GM12878 (cell line): ENCODE measurements around the gene RAD51AP1. TPM values are rescaled to one million over a fixed set of nuclear protein-coding genes. Genes with fewer than 3 reads are reported as not detected.

Experiments
- ATAC-seq: fragments of 200-7000 bp; cut with Tn5 transposase; 3 replicates; pipeline ENCODE4 v1.9.1; 2020; ENCODE audit warnings: mild to moderate bottlenecking, moderate library complexity
- BruUV-seq: library from RNA; stranded (reverse); fragments of 400-500 nt; replicated peaks from 2 replicates; lab custom pipeline; 2021; lab: Mats Ljungman, UMichigan
- CTCF ChIA-PET: fragments of 300-600 bp; sonication (Branson Sonifier 250); formaldehyde crosslinking; extraction: SDS; loops from one replicate; lab custom pipeline; 2021; ENCODE audit warnings: inconsistent platforms; lab: Yijun Ruan, JAX
- POLR2A ChIA-PET: fragments of 350-600 bp; formaldehyde crosslinking; extraction: SDS; loops from one replicate; lab custom pipeline; 2021; ENCODE audit warnings: inconsistent platforms; lab: Charles Lee
- RAD21 ChIA-PET: fragments of 300-600 bp; sonication (Branson Sonifier 250); formaldehyde crosslinking; loops from one replicate; lab custom pipeline; 2023; ENCODE audit warnings: antibody characterized with exemption; ENCODE audit not compliant: unreplicated experiment; lab: Charles Lee
- SMC1A ChIA-PET: fragments of 300-600 bp; sonication (Branson Sonifier 250); formaldehyde crosslinking; loops from one replicate; lab custom pipeline; 2023; ENCODE audit not compliant: unreplicated experiment, uncharacterized antibody; lab: Charles Lee
- DNase-seq: peaks from one replicate; pipeline ENCODE4 v3.0.0-alpha.2; 2011; ENCODE audit warnings: low read depth, low spot score
- FAIRE-seq: peaks from 3 replicates; lab custom pipeline; 2011; peaks lifted over from hg19 to GRCh38; lab: Jason Lieb, UNC
- H2AFZ ChIP-seq: 2 replicates; pipeline ENCODE4 v1.6.0; 2011; ENCODE audit warnings: low read depth, low read length, control low read depth; ENCODE audit not compliant: control insufficient read depth
- H3K27ac ChIP-seq: 2 replicates; pipeline ENCODE4 v1.5.1; 2011; ENCODE audit warnings: control low read depth; ENCODE audit not compliant: control insufficient read depth, insufficient read depth
- H3K27me3 ChIP-seq, 2 experiments: replicated peaks in 1 of 2; 2 replicates each; pipeline versions ENCODE4 v1.6.0 to v1.6.1; 2011; ENCODE audit warnings: low read length in 1 of 2; ENCODE audit not compliant: control insufficient read depth in 2 of 2, insufficient read depth in 2 of 2
- H3K36me3 ChIP-seq, 2 experiments: 2 replicates each; pipeline ENCODE4 v1.5.1; 2011; ENCODE audit warnings: low read length in 1 of 2; ENCODE audit not compliant: control insufficient read depth in 2 of 2, insufficient read depth in 2 of 2
- H3K4me1 ChIP-seq: 2 replicates; pipeline ENCODE4 v1.6.1; 2011; ENCODE audit warnings: mild to moderate bottlenecking, low read length, moderate library complexity, mixed read lengths; ENCODE audit not compliant: control insufficient read depth, insufficient read depth
- H3K4me2 ChIP-seq: 2 replicates; pipeline ENCODE4 v1.6.0; 2011; ENCODE audit warnings: control low read depth; ENCODE audit not compliant: control insufficient read depth, insufficient read depth
- H3K4me3 ChIP-seq: fragments of 200-600 bp; sonication (generic); 2 replicates; pipeline ENCODE4 v1.5.1; 2016
- H3K79me2 ChIP-seq: 2 replicates; pipeline ENCODE4 v1.6.0; 2011; ENCODE audit warnings: low read length; ENCODE audit not compliant: control insufficient read depth, insufficient read depth
- H3K9ac ChIP-seq: 2 replicates; pipeline ENCODE4 v1.8.0; 2011; ENCODE audit warnings: low read length, control low read depth, mixed read lengths; ENCODE audit not compliant: control insufficient read depth, insufficient read depth
- H3K9me3 ChIP-seq: replicated peaks from 3 replicates; pipeline ENCODE4 v1.5.1; 2011; ENCODE audit warnings: mild to moderate bottlenecking, low read length; ENCODE audit not compliant: control insufficient read depth, insufficient read depth
- H4K20me1 ChIP-seq: 2 replicates; pipeline ENCODE4 v1.6.0; 2011; ENCODE audit not compliant: control insufficient read depth, insufficient read depth
- BMI1 ChIP-seq: fragments of 450-650 bp; IDR thresholded peaks from 2 replicates; pipeline ENCODE4 v1.6.1; 2016; ENCODE audit warnings: mild to moderate bottlenecking, moderate library complexity, borderline replicate concordance
- CHD4 ChIP-seq: fragments of 200-600 bp; sonication (generic); IDR thresholded peaks from 2 replicates; pipeline ENCODE4 v1.6.1; 2016; ENCODE audit warnings: mild to moderate bottlenecking
- DPF2 ChIP-seq: fragments of 450-650 bp; IDR thresholded peaks from 2 replicates; pipeline ENCODE4 v1.6.1; 2017; ENCODE audit warnings: mild to moderate bottlenecking
- FOS ChIP-seq: IDR thresholded peaks from 3 replicates; pipeline ENCODE4 v1.6.1; 2011; ENCODE audit warnings: borderline replicate concordance; ENCODE audit not compliant: insufficient read length; ENCODE audit errors: extremely low read depth
- HDAC2 ChIP-seq: fragments of 200-600 bp; sonication (generic); IDR thresholded peaks from 2 replicates; pipeline ENCODE4 v1.6.1; 2017
- IRF3 ChIP-seq: fragments of 450-650 bp; IDR thresholded peaks from 2 replicates; pipeline ENCODE4 v1.6.1; 2014; ENCODE audit warnings: mild to moderate bottlenecking
- KDM1A ChIP-seq: fragments of 200-600 bp; sonication (generic); IDR thresholded peaks from 2 replicates; pipeline ENCODE4 v1.6.1; 2016; ENCODE audit warnings: borderline replicate concordance
- MYC ChIP-seq: IDR thresholded peaks from 2 replicates; pipeline ENCODE4 v1.6.1; 2011; ENCODE audit warnings: mild to moderate bottlenecking, low read length, moderate library complexity, inconsistent platforms; ENCODE audit not compliant: insufficient read depth, insufficient replicate concordance, insufficient read length, severe bottlenecking
- PML ChIP-seq: IDR thresholded peaks from 2 replicates; pipeline ENCODE4 v1.6.1; 2012; ENCODE audit warnings: low read length, inconsistent platforms
- SMARCA5 ChIP-seq: fragments of 450-650 bp; IDR thresholded peaks from 2 replicates; pipeline ENCODE4 v1.6.1; 2017; ENCODE audit warnings: mild to moderate bottlenecking
- STAT1 ChIP-seq: fragments of 450-650 bp; conservative IDR thresholded peaks from 2 replicates; pipeline ENCODE4 v1.6.1; 2014; ENCODE audit warnings: antibody characterized with exemption, mild to moderate bottlenecking
- STAT3 ChIP-seq: IDR thresholded peaks from 2 replicates; pipeline ENCODE4 v1.6.1; 2011; ENCODE audit warnings: low read depth, low read length, improper control_type of control experiment
- SUZ12 ChIP-seq: fragments of 200-600 bp; sonication (generic); IDR thresholded peaks from one replicate; pipeline ENCODE4 v1.6.1; 2018; ENCODE audit warnings: antibody characterized with exemption, mild to moderate bottlenecking; ENCODE audit not compliant: unreplicated experiment
- TCF7 ChIP-seq: IDR thresholded peaks from 2 replicates; pipeline ENCODE4 v1.6.1; 2014; ENCODE audit warnings: antibody characterized with exemption, borderline replicate concordance
- YY1 ChIP-seq: IDR thresholded peaks from 2 replicates; pipeline ENCODE4 v1.6.1; 2011; ENCODE audit warnings: low read depth, mild to moderate bottlenecking, low read length
- ZNF384 ChIP-seq: IDR thresholded peaks from 2 replicates; pipeline ENCODE4 v1.6.1; 2012; ENCODE audit warnings: low read depth, mild to moderate bottlenecking, low read length, improper control_type of control experiment, borderline replicate concordance
- WGBS: methylation state at CpG from one replicate; pipeline ENCODE4 v1.1.6; 2016; ENCODE audit warnings: low lambda C conversion rate; ENCODE audit not compliant: insufficient replicate concordance, insufficient coverage; ENCODE audit errors: missing lambda C conversion rate; 5-methylcytosine and 5-hydroxymethylcytosine counted together
- in situ Hi-C: fragments of 300-500 bp; cut with MboI; formaldehyde crosslinking; loops from 9 replicates; pipeline ENCODE4 v1.14.3; 2018; ENCODE audit warnings: mixed read lengths
- intact Hi-C: fragments of 100-400 bp; cut with micrococcal nuclease; formaldehyde crosslinking; loops from one replicate; pipeline ENCODE4 v1.14.2; 2022; ENCODE audit not compliant: unreplicated experiment
- polyA plus RNA-seq, 11 experiments: library from polyadenylated mRNA; depleted of rRNA in 4 of 11; unstranded in 6 of 11; stranded (reverse) in 5 of 11; fragments of >200 nt; fragmentation: Nextera tagmentation in 4 of 11; fragmentation: Illumina TruSeq in 1 of 11; extraction: Ambion mirVana in 4 of 11; extraction: Trizol in 1 of 11; gene quantifications; 1 replicate in 1 of 11; 2 replicates in 10 of 11; pipeline versions ENCODE4 v1.2.1 to v1.2.3, GENCODE V29; 2011 to 2016; ENCODE audit warnings: inconsistent platforms in 2 of 11, missing spikeins in 2 of 11, low read depth in 1 of 11
- total RNA-seq, 4 experiments: library from RNA; depleted of rRNA in 3 of 4; stranded (reverse); fragments of >200 nt in 3 of 4; fragmentation: Illumina TruSeq in 1 of 4; extraction: Trizol in 1 of 4; gene quantifications; 2 replicates each; pipeline versions ENCODE4 v1.2.1 to v1.2.3, GENCODE V29; 2013 to 2021
- TF ChIP-seq, protein P1 (sequence below): fragments of 450-650 bp; conservative IDR thresholded peaks from 2 replicates; pipeline ENCODE4 v1.6.1; 2017; ENCODE audit warnings: mild to moderate bottlenecking, moderate library complexity
- TF ChIP-seq, protein P2 (sequence below): IDR thresholded peaks from 2 replicates; pipeline ENCODE4 v1.6.1; 2011; ENCODE audit warnings: low read depth, low read length, improper control_type of control experiment, borderline replicate concordance

Gene RAD51AP1
- total and polyA plus RNA-seq, 10 of the 15 experiments (the other 5 are each of a cell fraction or from before 2014, with no cell fraction given), result 22.3 to 86.0 (median 50.9) TPM

GRCh38 chr12:4584281-4584680 lies 45.6 kb downstream of the RAD51AP1 start:
- Histone ChIP-seq H3K9ac (no peak overlapping the region), H3K9me3 (no peaks in the 10 kb centered on the region), H3K27me3 (no peaks in the 10 kb centered on the region), H2AFZ (no peak overlapping the region), H3K4me3 (no peak overlapping the region), H4K20me1 (no peaks in the 10 kb centered on the region), H3K4me1 (no peaks in the 10 kb centered on the region), H3K79me2 (no peaks in the 10 kb centered on the region), H3K36me3 (no peaks in the 10 kb centered on the region), H3K27ac (no peak overlapping the region), H3K4me2 (no peak overlapping the region)
- SMC1A ChIA-PET, result no interaction called here
- CTCF ChIA-PET, result interaction anchor here (0.7 kb wide), 1 partner anchor 57 kb away, joined by 3 read pairs; no protein-coding TSS in a partner anchor
- no peak for TF ChIP-seq HDAC2
- TF ChIP-seq TCF7, result no peak
- TF ChIP-seq PML, result no peak
- TF ChIP-seq DPF2, result no peak
- TF ChIP-seq STAT3, result no peak
- no peak for TF ChIP-seq BMI1
- no peak for TF ChIP-seq ZNF384
- no peak for TF ChIP-seq IRF3
- TF ChIP-seq, protein P1, sequence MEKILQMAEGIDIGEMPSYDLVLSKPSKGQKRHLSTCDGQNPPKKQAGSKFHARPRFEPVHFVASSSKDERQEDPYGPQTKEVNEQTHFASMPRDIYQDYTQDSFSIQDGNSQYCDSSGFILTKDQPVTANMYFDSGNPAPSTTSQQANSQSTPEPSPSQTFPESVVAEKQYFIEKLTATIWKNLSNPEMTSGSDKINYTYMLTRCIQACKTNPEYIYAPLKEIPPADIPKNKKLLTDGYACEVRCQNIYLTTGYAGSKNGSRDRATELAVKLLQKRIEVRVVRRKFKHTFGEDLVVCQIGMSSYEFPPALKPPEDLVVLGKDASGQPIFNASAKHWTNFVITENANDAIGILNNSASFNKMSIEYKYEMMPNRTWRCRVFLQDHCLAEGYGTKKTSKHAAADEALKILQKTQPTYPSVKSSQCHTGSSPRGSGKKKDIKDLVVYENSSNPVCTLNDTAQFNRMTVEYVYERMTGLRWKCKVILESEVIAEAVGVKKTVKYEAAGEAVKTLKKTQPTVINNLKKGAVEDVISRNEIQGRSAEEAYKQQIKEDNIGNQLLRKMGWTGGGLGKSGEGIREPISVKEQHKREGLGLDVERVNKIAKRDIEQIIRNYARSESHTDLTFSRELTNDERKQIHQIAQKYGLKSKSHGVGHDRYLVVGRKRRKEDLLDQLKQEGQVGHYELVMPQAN, result no peak
- no peak for TF ChIP-seq CHD4
- no peak for TF ChIP-seq SMARCA5
- TF ChIP-seq STAT1, result no peak
- TF ChIP-seq FOS, result no peak
- TF ChIP-seq MYC, result no peak
- TF ChIP-seq SUZ12, result no peak
- TF ChIP-seq, protein P2, sequence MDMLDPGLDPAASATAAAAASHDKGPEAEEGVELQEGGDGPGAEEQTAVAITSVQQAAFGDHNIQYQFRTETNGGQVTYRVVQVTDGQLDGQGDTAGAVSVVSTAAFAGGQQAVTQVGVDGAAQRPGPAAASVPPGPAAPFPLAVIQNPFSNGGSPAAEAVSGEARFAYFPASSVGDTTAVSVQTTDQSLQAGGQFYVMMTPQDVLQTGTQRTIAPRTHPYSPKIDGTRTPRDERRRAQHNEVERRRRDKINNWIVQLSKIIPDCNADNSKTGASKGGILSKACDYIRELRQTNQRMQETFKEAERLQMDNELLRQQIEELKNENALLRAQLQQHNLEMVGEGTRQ, result no peak
- TF ChIP-seq YY1, result no peak
- TF ChIP-seq KDM1A, result no peak
- WGBS, result 53% methylated on average over 4 of the region's 6 CpGs
- POLR2A ChIA-PET, result interaction anchor here (0.7 kb wide), 1 partner anchor 68 kb away, joined by 3 read pairs; no protein-coding TSS in a partner anchor
- intact Hi-C loops (no loop called here), in situ Hi-C loops (no loop called here)
- DNase-seq (no peak), ATAC-seq (no peak), FAIRE-seq (no peak)
- BruUV-seq, result no TSS peak
- RAD21 ChIA-PET, result no interaction called here
